Caco-2 (cell line): Measurements from ENCODE around the gene COL5A1. TPM values are rescaled to one million over a fixed set of nuclear protein-coding genes. Genes with fewer than 3 reads are reported as not detected.

Source experiments
- BruUV-seq: library from RNA; stranded (reverse); fragments of 400-500 nt; replicated peaks from 2 replicates; lab custom pipeline; 2021; lab: Mats Ljungman, UMichigan
- CTCF ChIA-PET: fragments of 300-600 bp; sonication (Branson Sonifier 250); formaldehyde crosslinking; loops from one replicate; lab custom pipeline; 2022; ENCODE audit warnings: antibody characterized with exemption; lab: Charles Lee
- POLR2A ChIA-PET: fragments of 300-600 bp; sonication (Branson Sonifier 250); formaldehyde crosslinking; loops from one replicate; lab custom pipeline; 2022; ENCODE audit warnings: antibody characterized with exemption; lab: Charles Lee
- DNase-seq, 2 experiments: peaks; one replicate each; pipeline versions ENCODE4 v3.0.0 to v3.0.0-alpha.2; 2020 to 2022
- H3K27me3 ChIP-seq: replicated peaks from 2 replicates; pipeline ENCODE4 v1.6.0; 2011; ENCODE audit warnings: low read length; ENCODE audit not compliant: control insufficient read depth, insufficient read depth
- H3K36me3 ChIP-seq: 2 replicates; pipeline ENCODE4 v1.5.1; 2011; ENCODE audit warnings: low read length; ENCODE audit not compliant: control insufficient read depth, insufficient read depth
- H3K4me1 ChIP-seq: fragments of 250-450 bp; sonication (Bioruptor Pico); 2 replicates; pipeline ENCODE4 v1.5.1; 2020; ENCODE audit warnings: mild to moderate bottlenecking
- H3K4me3 ChIP-seq: 2 replicates; pipeline ENCODE4 v1.5.1; 2011; ENCODE audit warnings: low read depth, mild to moderate bottlenecking, control low read depth, low read length
- H3K9me3 ChIP-seq: fragments of 250-450 bp; sonication (Bioruptor Pico); 2 replicates; pipeline ENCODE4 v1.5.1; 2020; ENCODE audit warnings: mild to moderate bottlenecking, moderate library complexity
- H3K27ac Mint-ChIP-seq: one replicate; pipeline ENCODE4 v1.8.0; 2022; ENCODE audit warnings: mixed read lengths; ENCODE audit not compliant: unreplicated experiment
- H3K27me3 Mint-ChIP-seq: one replicate; pipeline ENCODE4 v1.8.0; 2022; ENCODE audit warnings: mixed read lengths; ENCODE audit not compliant: insufficient read depth, unreplicated experiment
- H3K36me3 Mint-ChIP-seq: one replicate; pipeline ENCODE4 v1.8.0; 2022; ENCODE audit warnings: mild to moderate bottlenecking, mixed read lengths; ENCODE audit not compliant: insufficient read depth, unreplicated experiment
- H3K4me1 Mint-ChIP-seq: one replicate; pipeline ENCODE4 v1.8.0; 2022; ENCODE audit warnings: low read depth, mixed read lengths; ENCODE audit not compliant: unreplicated experiment
- H3K4me3 Mint-ChIP-seq: one replicate; pipeline ENCODE4 v1.8.0; 2022; ENCODE audit warnings: mild to moderate bottlenecking, moderate library complexity, mixed read lengths; ENCODE audit not compliant: unreplicated experiment
- H3K9me3 Mint-ChIP-seq: one replicate; pipeline ENCODE4 v1.8.0; 2022; ENCODE audit warnings: mixed read lengths; ENCODE audit not compliant: unreplicated experiment
- CTCF ChIP-seq, 2 experiments: fragments of 200-600 bp in 1 of 2; IDR thresholded peaks; 1 replicate in 1 of 2; 2 replicates in 1 of 2; pipeline versions ENCODE4 v1.5.1 to v1.8.0; 2011 to 2022; ENCODE audit warnings: antibody characterized with exemption in 1 of 2, control low read depth in 1 of 2, inconsistent platforms in 1 of 2, low read depth in 1 of 2, low read length in 1 of 2, mild to moderate bottlenecking in 1 of 2, moderate library complexity in 1 of 2; ENCODE audit not compliant: insufficient read depth in 1 of 2, severe bottlenecking in 1 of 2, unreplicated experiment in 1 of 2
- intact Hi-C: fragments of 100-400 bp; cut with micrococcal nuclease; formaldehyde crosslinking; loops from one replicate; pipeline ENCODE4 v1.10.0; 2022; ENCODE audit not compliant: unreplicated experiment
- total RNA-seq: library from RNA; stranded (reverse); gene quantifications from 2 replicates; pipeline ENCODE4 v1.2.3, GENCODE V29; 2022

COL5A1 gene
- total RNA-seq, 1 experiment from 2014 or later = 4.8 TPM

- intact Hi-C loops = no loop called here
- Histone ChIP-seq H3K4me3 (no peak overlapping the region), H3K27me3 (no peaks in the 10 kb centered on the region), H3K4me1 (no peaks in the 10 kb centered on the region), H3K9me3 (no peaks in the 10 kb centered on the region), H3K36me3 (no peaks in the 10 kb centered on the region)
- no TSS peak for BruUV-seq
- Mint-ChIP-seq H3K4me1 (no peaks in the 10 kb centered on the region), H3K36me3 (no peaks in the 10 kb centered on the region), H3K4me3 (no peak overlapping the region), H3K9me3 (no peaks in the 10 kb centered on the region), H3K27ac (no peak overlapping the region), H3K27me3 (no peaks in the 10 kb centered on the region)
- CTCF ChIA-PET = no interaction called here
- no peak for DNase-seq
- POLR2A ChIA-PET = interaction anchor here (0.6 kb wide), 1 partner anchor 84 kb away, joined by 3 read pairs; no protein-coding TSS in a partner anchor
- TF ChIP-seq CTCF (IDR thresholded peaks at IDR 0.05; ENCODE audit: insufficient read depth in 1 of 2, low read depth in 1 of 2, low read length in 1 of 2, severe bottlenecking in 1 of 2, unreplicated experiment in 1 of 2) = no peak
These were observed 46.0 kb downstream of the COL5A1 start for GRCh38 chr9:134687556-134687955.

- Mint-ChIP-seq H3K27me3 (no peaks in the 10 kb centered on the region), H3K27ac (no peak overlapping the region), H3K4me3 (no peak overlapping the region), H3K9me3 (no peaks in the 10 kb centered on the region), H3K36me3 (no peaks in the 10 kb centered on the region), H3K4me1 (no peaks in the 10 kb centered on the region)
- no peaks in the 10 kb centered on the region for H3K4me1 ChIP-seq
- intact Hi-C loops = no loop called here
- no peaks in the 10 kb centered on the region for H3K9me3 ChIP-seq
- no peak overlapping the region for H3K4me3 ChIP-seq
- no peaks in the 10 kb centered on the region for H3K27me3 ChIP-seq
- BruUV-seq = no TSS peak
- no peaks in the 10 kb centered on the region for H3K36me3 ChIP-seq
- POLR2A ChIA-PET = interaction anchor here (0.6 kb wide), 1 partner anchor 83 kb away, joined by 3 read pairs; no protein-coding TSS in a partner anchor
- no peak for DNase-seq
- CTCF ChIA-PET = no interaction called here
- no peak for TF ChIP-seq CTCF (IDR thresholded peaks at IDR 0.05; ENCODE audit: insufficient read depth in 1 of 2, low read depth in 1 of 2, low read length in 1 of 2, severe bottlenecking in 1 of 2, unreplicated experiment in 1 of 2)
These were observed 46.6 kb downstream of the COL5A1 start for GRCh38 chr9:134688231-134688630.

- Mint-ChIP-seq H3K27me3 (no peaks in the 10 kb centered on the region), H3K4me1 (no peaks in the 10 kb centered on the region), H3K36me3 (no peaks in the 10 kb centered on the region), H3K27ac (no peak overlapping the region), H3K4me3 (no peak overlapping the region), H3K9me3 (no peaks in the 10 kb centered on the region)
- no peaks in the 10 kb centered on the region for H3K36me3 ChIP-seq
- no peak for DNase-seq
- TF ChIP-seq CTCF (IDR thresholded peaks at IDR 0.05; ENCODE audit: insufficient read depth in 1 of 2, low read depth in 1 of 2, low read length in 1 of 2, severe bottlenecking in 1 of 2, unreplicated experiment in 1 of 2) = no peak
- no peaks in the 10 kb centered on the region for H3K4me1 ChIP-seq
- no TSS peak for BruUV-seq
- POLR2A ChIA-PET = no interaction called here
- no peaks in the 10 kb centered on the region for H3K27me3 ChIP-seq
- CTCF ChIA-PET = interaction anchor here (0.5 to 1.0 kb wide), 4 partner anchors 9 to 723 kb away, joined by 3 to 5 read pairs (median 4); no protein-coding TSS in a partner anchor
- intact Hi-C loops = no loop called here
- no peak overlapping the region for H3K4me3 ChIP-seq
- no peaks in the 10 kb centered on the region for H3K9me3 ChIP-seq
These were observed 47.2 kb downstream of the COL5A1 start for GRCh38 chr9:134688661-134689320.
